ENCODE data around the gene OR6C70.

Gene OR6C70

DNA sequence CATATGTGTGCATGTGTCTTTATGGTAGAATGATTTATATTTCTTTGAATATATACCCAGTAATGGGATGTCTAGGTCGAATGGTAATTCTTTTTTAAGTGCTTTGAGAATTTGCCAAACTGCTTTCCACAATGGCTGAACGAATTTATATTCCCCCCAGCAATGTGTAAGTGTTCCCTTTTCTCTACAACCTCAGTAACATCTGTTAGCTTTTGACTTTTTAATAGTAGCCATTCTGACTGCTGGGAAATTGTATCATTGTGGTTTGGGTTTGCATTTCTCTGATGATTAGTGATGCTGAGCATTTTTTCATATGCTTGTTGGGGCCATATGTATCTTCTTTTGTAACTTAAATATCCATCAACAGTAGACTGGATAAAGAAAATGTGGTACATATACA lies 31.7 kb upstream of the OR6C70 start:
- Histone ChIP-seq H3K4me3 (ENCODE audit: low read depth, low read length) (no peak overlapping the region), H3K27ac (ENCODE audit: extremely low read depth, low read depth, low read length) (no peak overlapping the region), H3K9me3 (ENCODE audit: control insufficient read depth, insufficient read depth, low read depth, low read length) (no peaks in the 10 kb centered on the region), H3K4me1 (ENCODE audit: control insufficient read depth, insufficient read depth, low read length) (no peaks in the 10 kb centered on the region), H3K36me3 (ENCODE audit: control insufficient read depth in 2 of 2, insufficient read depth in 1 of 2, low read length in 2 of 2) (no peaks in the 10 kb centered on the region)
- ChIA-PET CTCF (no interaction called here), POLR2A (no interaction called here)
- no peak for TF ChIP-seq KLF1 (tag by site-specific recombination; IDR thresholded peaks at IDR 0.05)
- no peak for TF ChIP-seq ZNF335 (tag by site-specific recombination; conservative IDR thresholded peaks at IDR 0.05)
- TF ChIP-seq ZNF747 (tag by site-specific recombination; IDR thresholded peaks at IDR 0.05), result no peak
- TF ChIP-seq ZNF692 (tag by site-specific recombination; IDR thresholded peaks at IDR 0.05), result no peak
- no peak for TF ChIP-seq ZNF324 (tag by site-specific recombination; IDR thresholded peaks at IDR 0.05)
- TF ChIP-seq ZNF624 (tag by site-specific recombination; IDR thresholded peaks at IDR 0.05), result no peak
- no peak for TF ChIP-seq ZNF596 (tag by site-specific recombination; IDR thresholded peaks at IDR 0.05)
- no peak for TF ChIP-seq ZBTB26 (tag by site-specific recombination; optimal IDR thresholded peaks at IDR 0.05)
- no peak for TF ChIP-seq YY2 (tag by site-specific recombination; IDR thresholded peaks at IDR 0.05)
- no peak for TF ChIP-seq RBAK (tag by site-specific recombination; IDR thresholded peaks at IDR 0.05)
- TF ChIP-seq ZNF19 (tag by site-specific recombination; IDR thresholded peaks at IDR 0.05; ENCODE audit: low read depth), result no peak
- no peak for TF ChIP-seq ZNF433 (tag by site-specific recombination; IDR thresholded peaks at IDR 0.05; ENCODE audit: low read depth)

DNA sequence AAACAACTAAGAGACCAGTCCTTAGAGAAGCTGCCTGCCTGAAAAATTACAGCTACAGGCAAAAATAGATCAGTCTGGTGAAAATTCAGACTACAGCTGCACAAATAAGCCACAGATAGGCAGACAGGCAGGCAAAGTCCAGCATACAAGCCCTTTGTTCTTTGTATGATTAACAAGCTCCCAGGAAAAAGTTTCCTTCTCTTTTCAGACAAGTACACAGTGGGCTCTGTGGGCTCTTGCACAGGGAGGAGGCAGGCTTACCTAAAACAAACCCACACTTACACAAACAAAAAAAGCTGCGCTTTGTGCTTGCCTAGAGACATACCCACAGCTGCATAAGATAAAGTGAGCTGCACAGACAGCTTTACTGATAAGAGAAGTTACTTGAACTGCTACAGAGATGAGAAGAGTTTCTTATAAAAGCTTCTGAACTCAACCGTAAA lies 29.9 kb upstream of the OR6C70 start:
- no peak overlapping the region for H3K4me3 ChIP-seq (ENCODE audit: low read depth, low read length)
- ChIA-PET POLR2A (no interaction called here), CTCF (no interaction called here)
- H3K4me1 ChIP-seq (ENCODE audit: control insufficient read depth, insufficient read depth, low read length), result no peaks in the 10 kb centered on the region
- H3K27ac ChIP-seq (ENCODE audit: extremely low read depth, low read depth, low read length), result no peak overlapping the region
- no peaks in the 10 kb centered on the region for H3K36me3 ChIP-seq (ENCODE audit: control insufficient read depth in 2 of 2, insufficient read depth in 1 of 2, low read length in 2 of 2)
- H3K9me3 ChIP-seq (ENCODE audit: control insufficient read depth, insufficient read depth, low read depth, low read length), result no peaks in the 10 kb centered on the region
- TF ChIP-seq ZNF302 (tag by site-specific recombination; IDR thresholded peaks at IDR 0.05; ENCODE audit: low read depth) (no peak), GLIS1 (tag by site-specific recombination; IDR thresholded peaks at IDR 0.05) (no peak), GFI1B (tag by site-specific recombination; IDR thresholded peaks at IDR 0.05) (no peak), ZNF16 (tag by site-specific recombination; IDR thresholded peaks at IDR 0.05; ENCODE audit: low read depth) (no peak), ZNF211 (tag by site-specific recombination; IDR thresholded peaks at IDR 0.05; ENCODE audit: low read depth) (no peak), ZNF610 (tag by site-specific recombination; IDR thresholded peaks at IDR 0.05; ENCODE audit: borderline replicate concordance) (no peak), ZNF544 (tag by site-specific recombination; IDR thresholded peaks at IDR 0.05) (no peak), ZNF561 (tag by site-specific recombination; IDR thresholded peaks at IDR 0.05; ENCODE audit: borderline replicate concordance) (no peak), ZNF324 (tag by site-specific recombination; IDR thresholded peaks at IDR 0.05) (no peak), ZBTB44 (tag by site-specific recombination; IDR thresholded peaks at IDR 0.05) (no peak), IKZF3 (tag by site-specific recombination; IDR thresholded peaks at IDR 0.05) (no peak), PRDM1 (tag by site-specific recombination; IDR thresholded peaks at IDR 0.05) (no peak), SALL2 (tag by site-specific recombination; IDR thresholded peaks at IDR 0.05; ENCODE audit: borderline replicate concordance) (no peak), ZNF23 (tag by site-specific recombination; IDR thresholded peaks at IDR 0.05; ENCODE audit: borderline replicate concordance) (no peak), ZNF132 (tag by site-specific recombination; IDR thresholded peaks at IDR 0.05; ENCODE audit: borderline replicate concordance) (no peak), TRIM28 (IDR thresholded peaks at IDR 0.05; ENCODE audit: borderline replicate concordance, low read length) (no peak)
- TF ChIP-seq, protein P1, sequence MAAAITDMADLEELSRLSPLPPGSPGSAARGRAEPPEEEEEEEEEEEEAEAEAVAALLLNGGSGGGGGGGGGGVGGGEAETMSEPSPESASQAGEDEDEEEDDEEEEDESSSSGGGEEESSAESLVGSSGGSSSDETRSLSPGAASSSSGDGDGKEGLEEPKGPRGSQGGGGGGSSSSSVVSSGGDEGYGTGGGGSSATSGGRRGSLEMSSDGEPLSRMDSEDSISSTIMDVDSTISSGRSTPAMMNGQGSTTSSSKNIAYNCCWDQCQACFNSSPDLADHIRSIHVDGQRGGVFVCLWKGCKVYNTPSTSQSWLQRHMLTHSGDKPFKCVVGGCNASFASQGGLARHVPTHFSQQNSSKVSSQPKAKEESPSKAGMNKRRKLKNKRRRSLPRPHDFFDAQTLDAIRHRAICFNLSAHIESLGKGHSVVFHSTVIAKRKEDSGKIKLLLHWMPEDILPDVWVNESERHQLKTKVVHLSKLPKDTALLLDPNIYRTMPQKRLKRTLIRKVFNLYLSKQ (tag by site-specific recombination; IDR thresholded peaks at IDR 0.05; ENCODE audit: borderline replicate concordance), result no peak
- TF ChIP-seq, protein P2, sequence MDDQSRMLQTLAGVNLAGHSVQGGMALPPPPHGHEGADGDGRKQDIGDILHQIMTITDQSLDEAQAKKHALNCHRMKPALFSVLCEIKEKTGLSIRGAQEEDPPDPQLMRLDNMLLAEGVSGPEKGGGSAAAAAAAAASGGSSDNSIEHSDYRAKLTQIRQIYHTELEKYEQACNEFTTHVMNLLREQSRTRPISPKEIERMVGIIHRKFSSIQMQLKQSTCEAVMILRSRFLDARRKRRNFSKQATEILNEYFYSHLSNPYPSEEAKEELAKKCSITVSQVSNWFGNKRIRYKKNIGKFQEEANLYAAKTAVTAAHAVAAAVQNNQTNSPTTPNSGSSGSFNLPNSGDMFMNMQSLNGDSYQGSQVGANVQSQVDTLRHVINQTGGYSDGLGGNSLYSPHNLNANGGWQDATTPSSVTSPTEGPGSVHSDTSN (CRISPR knock-in tag; IDR thresholded peaks at IDR 0.05), result no peak
- TF ChIP-seq, protein P3, sequence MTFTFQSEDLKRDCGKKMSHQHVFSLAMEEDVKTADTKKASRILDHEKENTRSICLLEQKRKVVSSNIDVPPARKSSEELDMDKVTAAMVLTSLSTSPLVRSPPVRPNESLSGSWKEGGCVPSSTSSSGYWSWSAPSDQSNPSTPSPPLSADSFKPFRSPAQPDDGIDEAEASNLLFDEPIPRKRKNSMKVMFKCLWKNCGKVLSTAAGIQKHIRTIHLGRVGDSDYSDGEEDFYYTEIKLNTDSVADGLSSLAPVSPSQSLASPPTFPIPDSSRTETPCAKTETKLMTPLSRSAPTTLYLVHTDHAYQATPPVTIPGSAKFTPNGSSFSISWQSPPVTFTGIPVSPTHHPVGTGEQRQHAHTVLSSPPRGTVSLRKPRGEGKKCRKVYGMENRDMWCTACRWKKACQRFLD (tag by site-specific recombination; IDR thresholded peaks at IDR 0.05), result no peak
